ENCODE measurements around the gene SLN.

Gene SLN

GRCh38 chr11:107731941-107732688 lies 20.3 kb upstream of the SLN start:
- TF ChIP-seq CTCF (IDR thresholded peaks at IDR 0.05), result no peak

- TF ChIP-seq CTCF (IDR thresholded peaks at IDR 0.05), result no peak
Observed at GRCh38 chr11:107722662-107723061, 10.8 kb upstream of the SLN start.

- TF ChIP-seq CTCF (IDR thresholded peaks at IDR 0.05), result no peak
Observed at GRCh38 chr11:107721207-107721606, 9.4 kb upstream of the SLN start.

- TF ChIP-seq CTCF (IDR thresholded peaks at IDR 0.05), result no peak
Observed at GRCh38 chr11:107720303-107720774, 8.5 kb upstream of the SLN start.

- TF ChIP-seq CTCF (IDR thresholded peaks at IDR 0.05), result no peak
Observed at GRCh38 chr11:107719557-107720302, 7.9 kb upstream of the SLN start.

- no peak for TF ChIP-seq CTCF (IDR thresholded peaks at IDR 0.05)
Observed at GRCh38 chr11:107719073-107719472, 7.2 kb upstream of the SLN start.

GRCh38 chr11:107716884-107717532 lies 5.2 kb upstream of the SLN start:
- no peak for TF ChIP-seq CTCF (IDR thresholded peaks at IDR 0.05)
